Measurements from ENCODE around the gene GPR17.

GPR17 gene

GRCh38 chr2:127654838-127655175, 8.9 kb downstream of the GPR17 start:
- DNase-seq (ENCODE audit: low spot score) = no peak

GRCh38 chr2:127655209-127656073, 9.5 kb downstream of the GPR17 start:
- no peak for DNase-seq (ENCODE audit: low spot score)

GRCh38 chr2:127656569-127657231, 10.7 kb downstream of the GPR17 start:
- DNase-seq (ENCODE audit: low spot score) = no peak

- DNase-seq (ENCODE audit: low spot score) = no peak
Observed at GRCh38 chr2:127657232-127657595, 11.3 kb downstream of the GPR17 start.

DNA sequence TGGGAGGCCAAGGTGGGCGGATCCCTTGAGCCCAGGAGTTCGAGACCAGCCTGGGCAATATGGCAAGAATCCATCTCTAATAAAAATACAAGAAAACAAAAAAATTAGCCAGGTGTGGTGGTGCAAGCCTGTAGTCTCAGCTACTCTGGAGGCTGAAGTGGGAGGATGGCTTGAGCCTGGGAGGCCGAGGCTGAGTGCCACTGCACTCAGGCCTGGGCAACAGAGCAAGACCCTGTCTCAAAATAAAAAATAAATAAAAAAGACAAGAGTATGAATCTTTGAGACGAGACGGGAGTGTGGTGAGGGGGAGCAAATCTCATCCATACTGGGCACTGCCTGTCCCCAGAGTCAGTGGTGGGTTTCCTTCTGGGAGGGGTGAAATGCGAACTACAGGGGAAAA, 12.2 kb downstream of the GPR17 start:
- no peak for DNase-seq (ENCODE audit: low spot score)

GRCh38 chr2:127658641-127659407, 12.9 kb downstream of the GPR17 start:
- no peak for DNase-seq (ENCODE audit: low spot score)

DNA sequence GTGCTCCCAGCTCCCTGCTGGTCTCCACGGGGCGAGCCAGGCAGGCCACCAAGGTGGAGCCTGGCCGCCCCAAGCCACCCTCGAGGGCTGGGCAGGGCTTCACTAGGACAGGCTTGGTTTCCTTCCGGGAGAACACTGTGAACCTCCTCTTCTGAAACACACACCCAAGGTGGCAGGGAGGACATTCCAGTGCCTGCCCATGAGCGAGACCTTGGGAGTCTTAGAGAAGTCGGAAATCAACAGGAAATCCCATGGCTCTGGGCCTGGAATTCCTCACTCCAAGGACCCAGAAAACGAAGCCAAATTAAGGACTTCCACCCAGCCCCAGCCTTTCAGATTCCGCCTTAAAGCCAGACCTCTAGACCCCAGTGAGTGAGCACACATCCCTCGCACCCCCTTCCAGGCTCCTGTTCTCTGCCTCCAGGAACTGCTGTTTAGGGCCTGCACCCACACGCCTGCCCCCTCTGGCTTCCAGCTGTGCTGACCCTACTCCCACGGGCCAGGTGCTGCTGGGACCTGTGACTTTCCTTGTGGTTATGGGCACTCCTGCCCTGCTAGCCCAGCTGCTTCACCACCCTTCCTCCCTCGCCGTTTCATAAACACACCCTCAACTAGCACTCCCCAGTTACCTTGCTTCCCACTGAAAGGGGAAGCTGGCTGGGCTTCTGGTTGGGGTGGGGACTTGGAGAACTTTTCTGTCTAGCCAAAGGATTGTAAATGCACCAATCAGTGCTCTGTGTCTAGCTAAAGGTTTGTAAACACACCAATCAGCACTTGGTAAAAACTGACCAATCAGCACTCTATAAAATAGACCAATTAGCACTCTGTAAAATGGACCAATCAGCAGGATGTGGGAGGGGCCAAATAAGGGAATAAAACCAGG, 13.7 kb downstream of the GPR17 start:
- no peak for DNase-seq (ENCODE audit: low spot score)

DNA sequence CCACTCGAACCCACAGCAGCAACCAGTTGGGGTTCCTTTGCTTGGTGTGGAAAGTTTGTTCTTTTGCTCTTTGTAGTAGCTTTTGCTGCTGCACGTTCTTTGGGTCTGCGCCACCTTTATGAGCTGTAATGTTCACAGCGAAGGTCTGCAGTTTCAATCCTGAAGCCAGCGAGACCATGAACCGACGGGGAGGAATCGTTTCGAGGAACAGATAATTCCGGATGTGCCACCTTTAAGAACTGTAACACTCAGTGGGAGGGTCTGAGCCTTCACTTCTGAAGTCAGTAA, 14.3 kb downstream of the GPR17 start:
- no peak for DNase-seq (ENCODE audit: low spot score)

DNA sequence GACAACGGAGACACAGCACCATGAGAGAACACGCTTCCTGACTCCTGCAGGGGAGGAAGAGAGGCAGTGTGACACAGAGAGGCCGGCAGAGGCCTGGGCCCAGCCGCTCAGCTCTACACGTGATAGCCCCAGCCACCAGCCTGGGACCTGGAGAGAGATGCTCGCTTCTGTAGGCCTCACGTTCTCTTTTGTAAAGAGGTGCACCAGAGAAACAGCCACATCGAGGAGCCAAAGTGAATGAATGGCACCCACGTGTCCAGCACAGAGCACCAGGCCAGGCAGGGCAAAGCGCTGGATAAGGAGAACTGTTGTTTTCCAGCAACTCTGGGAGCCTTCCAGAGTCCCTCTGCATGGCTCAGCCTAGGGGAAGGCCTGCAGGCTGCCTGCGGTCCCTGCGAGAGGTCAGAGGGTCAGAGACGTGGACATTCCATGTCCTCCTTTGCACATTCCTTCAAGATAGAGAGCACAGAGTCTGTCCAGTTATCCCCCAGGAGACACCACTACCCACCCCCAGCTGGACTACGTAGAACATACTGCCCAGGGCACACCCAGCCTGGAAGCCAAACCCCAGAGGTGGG, 15.2 kb downstream of the GPR17 start:
- DNase-seq (ENCODE audit: low spot score) = peak; percentile 89

DNA sequence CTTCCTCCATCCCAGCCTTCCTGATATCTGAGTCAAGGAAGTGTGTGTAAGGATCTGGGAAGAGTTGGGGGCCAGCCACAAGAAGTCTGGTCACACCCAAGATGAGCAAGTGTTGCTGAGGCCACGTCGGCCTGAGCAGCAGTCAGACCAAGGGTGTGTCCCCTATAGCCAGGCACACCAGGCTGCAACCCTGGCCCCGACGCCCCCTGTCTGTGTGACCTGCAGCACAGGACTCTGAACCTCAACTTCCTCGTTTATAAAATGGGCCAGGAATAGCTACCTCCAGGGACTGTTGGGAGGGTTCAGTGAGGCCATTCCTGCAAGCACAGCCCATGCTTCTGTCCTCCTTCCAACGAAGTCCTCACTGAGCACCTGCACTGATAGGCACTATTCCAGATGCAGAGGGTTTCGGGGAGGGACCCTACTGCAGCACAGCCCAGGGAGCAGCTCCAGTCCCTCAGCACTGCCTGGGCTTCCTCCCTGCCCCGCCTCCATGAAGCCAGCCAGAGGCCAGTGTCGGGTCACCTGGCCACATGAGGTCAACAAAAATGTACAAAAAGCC, 16.1 kb downstream of the GPR17 start:
- peak; percentile 59 for DNase-seq (ENCODE audit: low spot score)

- DNase-seq (ENCODE audit: low spot score) = peak; percentile 58
Observed at GRCh38 chr2:127662937-127663565, 17.1 kb downstream of the GPR17 start.

GRCh38 chr2:127663566-127664064, 17.7 kb downstream of the GPR17 start:
- DNase-seq (ENCODE audit: low spot score) = no peak

GRCh38 chr2:127664065-127664894, 18.3 kb downstream of the GPR17 start:
- no peak for DNase-seq (ENCODE audit: low spot score)

GRCh38 chr2:127664895-127665225, 18.9 kb downstream of the GPR17 start:
- DNase-seq (ENCODE audit: low spot score) = no peak

- no peak for DNase-seq (ENCODE audit: low spot score)
Observed at GRCh38 chr2:127665267-127665893, 19.4 kb downstream of the GPR17 start.

DNA sequence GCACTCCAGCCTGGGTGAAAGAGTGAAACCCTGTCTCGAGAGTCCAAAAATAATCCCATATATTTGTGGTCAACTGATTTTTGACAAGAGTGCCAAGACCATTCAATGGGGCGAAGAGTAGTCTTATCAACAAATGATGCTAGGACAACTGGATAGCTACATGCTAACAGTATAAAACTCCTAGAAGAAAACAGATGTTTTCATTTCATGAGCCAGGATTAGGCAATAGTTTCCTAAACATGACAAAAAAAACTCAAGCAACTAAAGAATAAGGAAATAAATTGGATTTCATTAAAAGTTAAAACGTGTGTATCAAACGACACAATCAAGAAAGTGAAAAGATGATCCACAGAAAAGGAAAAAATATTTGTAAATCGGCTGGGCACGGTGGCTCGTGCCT, 23.1 kb downstream of the GPR17 start:
- DNase-seq (ENCODE audit: low spot score) = no peak

DNA sequence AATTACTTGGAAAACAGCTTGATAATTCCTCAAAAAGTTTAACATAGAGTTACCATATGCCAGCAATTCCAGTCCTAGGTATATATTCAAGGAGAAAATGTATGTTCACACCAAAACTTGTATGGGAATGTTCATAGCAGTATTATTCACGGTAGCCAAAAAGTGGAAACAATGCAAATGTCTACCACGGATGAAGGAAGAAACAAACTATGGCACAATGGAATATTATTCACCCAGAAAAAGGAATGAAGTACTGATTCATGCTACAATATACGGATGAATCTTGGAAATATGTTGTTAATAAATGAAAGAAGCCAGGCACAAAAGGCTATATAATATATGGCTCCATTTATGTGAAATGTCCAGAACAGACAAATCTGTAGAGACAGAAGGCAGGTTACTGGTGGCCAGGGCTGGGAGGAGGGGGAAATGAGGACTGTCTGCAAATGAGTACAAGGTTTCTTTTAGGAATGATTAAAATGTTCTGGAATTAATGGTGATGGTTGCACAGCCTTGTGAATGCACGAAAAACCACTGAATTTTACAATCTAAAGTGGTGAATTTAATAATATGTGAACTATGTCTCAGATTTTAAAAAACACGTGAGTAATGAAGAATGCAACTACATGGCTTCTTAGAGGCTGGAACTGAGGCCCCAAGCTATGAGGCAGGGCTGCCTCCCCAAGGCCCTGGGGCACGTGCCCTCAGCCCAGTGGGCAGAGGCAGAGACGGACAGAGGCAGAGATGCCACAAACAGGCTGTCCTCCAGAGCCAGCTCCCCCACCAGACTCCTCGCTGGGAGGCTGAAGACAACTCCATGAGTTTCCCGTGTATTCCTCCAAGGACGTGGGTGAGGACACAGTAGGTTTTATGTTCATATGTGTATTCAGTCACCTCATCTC, 24.4 kb downstream of the GPR17 start:
- no peak for DNase-seq (ENCODE audit: low spot score)

DNA sequence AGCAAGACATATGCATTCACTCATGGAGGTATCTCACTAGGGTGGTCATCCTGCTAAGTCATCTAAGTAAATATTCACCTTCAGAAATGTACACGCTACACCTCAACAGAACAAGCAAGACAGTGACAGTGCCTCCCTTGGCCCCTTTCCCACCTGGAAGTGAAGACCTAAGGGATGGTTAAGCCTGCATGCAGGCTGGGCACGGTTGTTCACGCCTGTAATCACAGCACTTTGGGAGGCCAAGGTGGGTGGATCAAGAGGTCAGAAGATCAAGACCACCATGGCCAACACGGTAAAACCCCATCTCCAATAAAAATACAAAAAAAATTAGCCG, 25.0 kb downstream of the GPR17 start:
- DNase-seq (ENCODE audit: low spot score) = no peak
